ENCODE measurements around the gene EHMT1.

EHMT1 gene

GRCh38 chr9:137784641-137785513 lies 166.1 kb downstream of the EHMT1 start:
- no peak overlapping the region for H3K4me3 ChIP-seq (ENCODE audit: low read depth, low read length, poor library complexity, severe bottlenecking)
- TF ChIP-seq CTCF (IDR thresholded peaks at IDR 0.05; ENCODE audit: low read length) (no peak), EZH2 (IDR thresholded peaks at IDR 0.05; ENCODE audit: borderline replicate concordance, low read length) (no peak)
- no peaks in the 10 kb centered on the region for H3K9me3 ChIP-seq (ENCODE audit: low read length)
- H3K9me2 ChIP-seq (ENCODE audit: low read depth, low read length) = no peaks in the 10 kb centered on the region
- H3K4me1 ChIP-seq (ENCODE audit: insufficient read depth, low read length, severe bottlenecking) = no peaks in the 10 kb centered on the region
- no peaks in the 10 kb centered on the region for H3K79me2 ChIP-seq (ENCODE audit: insufficient read depth, low read length)
- H4K20me1 ChIP-seq (ENCODE audit: insufficient read depth, low read length) = no peaks in the 10 kb centered on the region
- no peak overlapping the region for H3K9ac ChIP-seq (ENCODE audit: low read length)
- H2AFZ ChIP-seq (ENCODE audit: low read length) = no peak overlapping the region
- H3K4me2 ChIP-seq (ENCODE audit: low read length) = no peak overlapping the region
- peaks cover 89% of the 10 kb centered on the region for H3K36me3 ChIP-seq (ENCODE audit: insufficient read depth, low read length)
- no peak overlapping the region for H3K27ac ChIP-seq (ENCODE audit: low read depth, low read length, poor library complexity, severe bottlenecking)
- no peaks in the 10 kb centered on the region for H3F3A ChIP-seq (ENCODE audit: insufficient read depth, low read length)
- no peaks in the 10 kb centered on the region for H3K27me3 ChIP-seq (ENCODE audit: insufficient read depth, low read length)

- peaks cover 98% of the 10 kb centered on the region for H3K36me3 ChIP-seq (ENCODE audit: insufficient read depth, low read length)
- H3K4me2 ChIP-seq (ENCODE audit: low read length) = no peak overlapping the region
- H3K9ac ChIP-seq (ENCODE audit: low read length) = no peak overlapping the region
- no peaks in the 10 kb centered on the region for H3K4me1 ChIP-seq (ENCODE audit: insufficient read depth, low read length, severe bottlenecking)
- H3K9me2 ChIP-seq (ENCODE audit: low read depth, low read length) = no peaks in the 10 kb centered on the region
- no peaks in the 10 kb centered on the region for H4K20me1 ChIP-seq (ENCODE audit: insufficient read depth, low read length)
- no peak overlapping the region for H2AFZ ChIP-seq (ENCODE audit: low read length)
- TF ChIP-seq CTCF (IDR thresholded peaks at IDR 0.05; ENCODE audit: low read length) (no peak), EZH2 (IDR thresholded peaks at IDR 0.05; ENCODE audit: borderline replicate concordance, low read length) (no peak)
- H3K4me3 ChIP-seq (ENCODE audit: low read depth, low read length, poor library complexity, severe bottlenecking) = no peak overlapping the region
- H3K27ac ChIP-seq (ENCODE audit: low read depth, low read length, poor library complexity, severe bottlenecking) = no peak overlapping the region
- H3F3A ChIP-seq (ENCODE audit: insufficient read depth, low read length) = no peaks in the 10 kb centered on the region
- no peaks in the 10 kb centered on the region for H3K27me3 ChIP-seq (ENCODE audit: insufficient read depth, low read length)
- no peaks in the 10 kb centered on the region for H3K9me3 ChIP-seq (ENCODE audit: low read length)
- no peaks in the 10 kb centered on the region for H3K79me2 ChIP-seq (ENCODE audit: insufficient read depth, low read length)
Observed at GRCh38 chr9:137785704-137786161, 166.9 kb downstream of the EHMT1 start.

- no peaks in the 10 kb centered on the region for H3K79me2 ChIP-seq (ENCODE audit: insufficient read depth, low read length)
- H3K4me3 ChIP-seq (ENCODE audit: low read depth, low read length, poor library complexity, severe bottlenecking) = no peak overlapping the region
- H3K4me1 ChIP-seq (ENCODE audit: insufficient read depth, low read length, severe bottlenecking) = no peaks in the 10 kb centered on the region
- TF ChIP-seq CTCF (IDR thresholded peaks at IDR 0.05; ENCODE audit: low read length) (no peak), EZH2 (IDR thresholded peaks at IDR 0.05; ENCODE audit: borderline replicate concordance, low read length) (no peak)
- H3K4me2 ChIP-seq (ENCODE audit: low read length) = no peak overlapping the region
- no peaks in the 10 kb centered on the region for H3K27me3 ChIP-seq (ENCODE audit: insufficient read depth, low read length)
- H3K9me2 ChIP-seq (ENCODE audit: low read depth, low read length) = no peaks in the 10 kb centered on the region
- H3K9ac ChIP-seq (ENCODE audit: low read length) = no peak overlapping the region
- H3K36me3 ChIP-seq (ENCODE audit: insufficient read depth, low read length) = peaks cover 99% of the 10 kb centered on the region
- H4K20me1 ChIP-seq (ENCODE audit: insufficient read depth, low read length) = no peaks in the 10 kb centered on the region
- H3K9me3 ChIP-seq (ENCODE audit: low read length) = no peaks in the 10 kb centered on the region
- H3K27ac ChIP-seq (ENCODE audit: low read depth, low read length, poor library complexity, severe bottlenecking) = no peak overlapping the region
- H3F3A ChIP-seq (ENCODE audit: insufficient read depth, low read length) = no peaks in the 10 kb centered on the region
- no peak overlapping the region for H2AFZ ChIP-seq (ENCODE audit: low read length)
Observed at GRCh38 chr9:137786511-137786920, 167.7 kb downstream of the EHMT1 start.

Measured in OCI-LY1 (cell line).